ENCODE measurements around the gene CDC42EP2. TPM values are rescaled to one million over a fixed set of nuclear protein-coding genes. Genes with fewer than 3 reads are reported as not detected.
A peak's percentile ranks its signal among the peaks of the same experiment; 100 is the strongest.

CDC42EP2 gene
- total RNA-seq, 1 donor from 2014 or later: 37.7 TPM

DNA sequence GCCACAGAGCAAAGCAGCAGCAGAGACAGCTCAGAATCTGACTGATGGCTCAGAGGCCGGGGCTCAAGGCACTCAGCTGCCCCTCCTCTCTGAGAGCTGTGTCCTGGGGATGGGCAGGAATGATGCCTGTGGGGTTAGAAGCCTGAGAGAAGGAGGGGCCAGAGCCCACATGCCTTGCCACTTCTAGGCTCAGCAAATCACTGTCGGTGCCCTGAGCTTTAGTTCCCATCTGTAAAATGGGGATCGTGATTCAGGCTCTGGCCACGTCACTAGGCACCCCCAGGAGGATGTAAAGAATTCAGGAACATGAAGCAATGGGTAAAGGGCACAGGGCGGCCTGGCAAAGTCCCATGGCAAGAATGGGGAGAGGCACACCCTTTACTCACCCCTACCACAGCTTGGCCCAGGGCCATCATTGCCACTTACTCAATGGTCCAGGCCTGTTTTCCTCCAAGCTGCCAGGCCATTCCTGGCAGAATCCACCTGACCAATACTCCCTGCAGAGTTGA, 3.4 kb upstream of the CDC42EP2 start:
- H3K27ac Mint-ChIP-seq (ENCODE audit: unreplicated experiment): no peak overlapping the region
- TF ChIP-seq, protein P1, sequence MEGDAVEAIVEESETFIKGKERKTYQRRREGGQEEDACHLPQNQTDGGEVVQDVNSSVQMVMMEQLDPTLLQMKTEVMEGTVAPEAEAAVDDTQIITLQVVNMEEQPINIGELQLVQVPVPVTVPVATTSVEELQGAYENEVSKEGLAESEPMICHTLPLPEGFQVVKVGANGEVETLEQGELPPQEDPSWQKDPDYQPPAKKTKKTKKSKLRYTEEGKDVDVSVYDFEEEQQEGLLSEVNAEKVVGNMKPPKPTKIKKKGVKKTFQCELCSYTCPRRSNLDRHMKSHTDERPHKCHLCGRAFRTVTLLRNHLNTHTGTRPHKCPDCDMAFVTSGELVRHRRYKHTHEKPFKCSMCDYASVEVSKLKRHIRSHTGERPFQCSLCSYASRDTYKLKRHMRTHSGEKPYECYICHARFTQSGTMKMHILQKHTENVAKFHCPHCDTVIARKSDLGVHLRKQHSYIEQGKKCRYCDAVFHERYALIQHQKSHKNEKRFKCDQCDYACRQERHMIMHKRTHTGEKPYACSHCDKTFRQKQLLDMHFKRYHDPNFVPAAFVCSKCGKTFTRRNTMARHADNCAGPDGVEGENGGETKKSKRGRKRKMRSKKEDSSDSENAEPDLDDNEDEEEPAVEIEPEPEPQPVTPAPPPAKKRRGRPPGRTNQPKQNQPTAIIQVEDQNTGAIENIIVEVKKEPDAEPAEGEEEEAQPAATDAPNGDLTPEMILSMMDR (IDR thresholded peaks at IDR 0.05; ENCODE audit: unreplicated experiment): no peak

DNA sequence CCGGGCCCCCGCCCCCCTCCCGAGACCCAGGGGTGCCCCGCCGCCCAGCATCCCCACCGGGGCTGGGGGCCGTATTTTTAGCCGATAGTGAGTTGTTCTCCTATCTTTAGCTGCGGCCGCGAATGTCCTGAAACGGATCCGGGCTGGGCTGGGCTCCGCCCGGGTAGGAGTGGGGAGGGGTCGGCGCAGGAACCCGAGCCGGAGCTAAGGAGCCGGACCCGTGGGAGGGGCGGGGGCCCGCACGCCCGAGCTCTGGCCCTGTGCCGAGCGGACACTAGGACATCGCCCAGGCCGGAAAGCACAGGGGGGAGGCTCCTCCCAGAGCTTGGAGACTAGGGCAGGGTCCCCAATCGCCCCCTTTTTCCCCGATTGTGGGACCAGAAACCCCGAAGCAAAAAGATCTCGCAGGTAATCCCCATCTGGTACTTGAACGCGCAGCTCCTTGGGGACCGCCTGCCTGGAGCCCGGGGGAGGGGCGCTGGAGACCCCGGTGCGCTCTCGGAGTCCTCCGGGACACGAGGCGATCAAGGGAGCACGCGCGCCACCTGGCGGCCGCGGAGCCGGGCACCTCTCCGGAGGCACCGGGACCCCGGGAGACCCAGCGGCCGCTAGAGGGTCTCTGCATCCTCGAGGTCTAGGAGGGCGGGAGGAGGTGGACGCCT, 669 bp downstream of the CDC42EP2 start:
- H3K4me1 Mint-ChIP-seq (ENCODE audit: unreplicated experiment): peaks cover 32% of the 10 kb centered on the region
- no peaks in the 10 kb centered on the region for H3K9me3 Mint-ChIP-seq (ENCODE audit: unreplicated experiment)
- TF ChIP-seq, protein P1 (IDR thresholded peaks at IDR 0.05; ENCODE audit: unreplicated experiment): peak; percentile 91
- DNase-seq (ENCODE audit: low spot score): peak; percentile 98
- H3K27me3 Mint-ChIP-seq (ENCODE audit: unreplicated experiment): peaks cover 13% of the 10 kb centered on the region
- H3K4me3 Mint-ChIP-seq (ENCODE audit: unreplicated experiment): peak overlapping the region; percentile 93
- no peaks in the 10 kb centered on the region for H3K36me3 Mint-ChIP-seq (ENCODE audit: low read depth, unreplicated experiment)
- H3K27ac Mint-ChIP-seq (ENCODE audit: unreplicated experiment): peak overlapping the region; percentile 93

More for the DNA sequence above, 3.4 kb upstream of the CDC42EP2 start:
- Mint-ChIP-seq H3K27me3 (ENCODE audit: unreplicated experiment) (peaks cover 17% of the 10 kb centered on the region), H3K4me3 (ENCODE audit: unreplicated experiment) (no peak overlapping the region), H3K9me3 (ENCODE audit: unreplicated experiment) (no peaks in the 10 kb centered on the region), H3K36me3 (ENCODE audit: low read depth, unreplicated experiment) (peaks cover 5% of the 10 kb centered on the region), H3K4me1 (ENCODE audit: unreplicated experiment) (peaks cover 15% of the 10 kb centered on the region)
- DNase-seq (ENCODE audit: low spot score): no peak

DNA sequence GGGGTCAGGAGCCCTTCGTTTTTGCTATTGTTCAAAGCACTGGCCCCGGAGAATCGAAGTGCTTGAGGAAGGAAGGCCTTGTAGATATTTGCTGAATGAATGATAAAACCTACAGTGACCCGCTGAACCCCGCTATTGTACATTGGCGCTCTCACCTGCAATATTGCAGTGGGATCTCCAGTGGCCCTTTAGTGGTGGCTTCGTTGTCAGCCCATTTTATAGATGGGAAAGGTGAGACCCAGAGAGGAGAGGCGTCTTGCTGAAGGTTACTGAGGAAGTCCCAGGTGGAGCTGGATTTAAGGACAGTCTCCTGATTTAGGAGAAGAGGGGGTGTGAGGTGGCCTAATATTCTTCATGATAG, 1.2 kb downstream of the CDC42EP2 start:
- Mint-ChIP-seq H3K4me3 (ENCODE audit: unreplicated experiment) (peak overlapping the region; percentile 93), H3K27ac (ENCODE audit: unreplicated experiment) (peak overlapping the region; percentile 93), H3K4me1 (ENCODE audit: unreplicated experiment) (peaks cover 33% of the 10 kb centered on the region), H3K9me3 (ENCODE audit: unreplicated experiment) (no peaks in the 10 kb centered on the region), H3K36me3 (ENCODE audit: low read depth, unreplicated experiment) (no peaks in the 10 kb centered on the region), H3K27me3 (ENCODE audit: unreplicated experiment) (peaks cover 16% of the 10 kb centered on the region)
- DNase-seq (ENCODE audit: low spot score): no peak
- TF ChIP-seq, protein P1 (IDR thresholded peaks at IDR 0.05; ENCODE audit: unreplicated experiment): peak; percentile 47

DNA sequence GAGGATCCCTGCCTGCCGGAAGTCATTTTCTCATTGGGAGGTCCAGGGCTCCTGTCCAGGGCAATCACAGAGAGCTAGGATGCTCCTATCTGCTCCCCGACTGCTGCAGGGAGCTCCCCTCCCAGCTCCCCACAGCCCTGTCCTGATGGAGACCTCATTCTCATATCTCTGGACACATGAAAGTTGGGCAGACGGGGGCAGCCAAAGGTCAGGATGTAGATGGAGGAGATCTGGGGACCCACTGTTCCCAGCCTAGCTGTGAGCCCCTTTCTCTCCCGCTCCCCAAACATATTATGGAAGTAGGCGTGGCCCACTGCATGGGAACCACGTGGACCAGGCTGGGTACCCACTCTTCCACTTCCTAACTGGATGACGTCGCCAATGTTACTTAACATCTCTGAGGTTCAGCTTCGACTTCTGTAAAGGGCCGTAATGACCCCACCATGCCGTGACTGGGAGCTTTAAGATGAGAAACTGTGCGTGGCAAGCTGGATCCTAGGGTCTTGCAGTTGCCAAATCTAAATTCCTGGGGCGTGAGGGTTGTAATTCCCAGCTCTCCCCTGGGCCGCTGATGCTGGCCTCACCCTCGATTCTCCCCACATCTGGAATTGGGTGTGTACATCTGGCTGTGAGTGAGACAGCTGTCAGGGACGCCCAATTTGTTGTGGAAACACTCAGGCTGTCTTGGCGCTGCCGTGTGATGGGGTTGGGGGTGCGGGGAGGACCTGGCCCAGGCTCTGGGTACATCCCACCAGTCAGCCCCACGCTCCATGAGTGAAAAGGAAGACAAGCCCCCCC, 1.8 kb downstream of the CDC42EP2 start:
- peak; percentile 27 for DNase-seq (ENCODE audit: low spot score)
- TF ChIP-seq, protein P1 (IDR thresholded peaks at IDR 0.05; ENCODE audit: unreplicated experiment): no peak
- peak overlapping the region; percentile 93 for H3K27ac Mint-ChIP-seq (ENCODE audit: unreplicated experiment)
- no peaks in the 10 kb centered on the region for H3K36me3 Mint-ChIP-seq (ENCODE audit: low read depth, unreplicated experiment)
- H3K9me3 Mint-ChIP-seq (ENCODE audit: unreplicated experiment): no peaks in the 10 kb centered on the region
- peaks cover 16% of the 10 kb centered on the region for H3K27me3 Mint-ChIP-seq (ENCODE audit: unreplicated experiment)
- H3K4me3 Mint-ChIP-seq (ENCODE audit: unreplicated experiment): peak overlapping the region; percentile 93
- H3K4me1 Mint-ChIP-seq (ENCODE audit: unreplicated experiment): peaks cover 33% of the 10 kb centered on the region
